ENCODE results near the gene NUP43.
"Not testable (repeated sequence)": the region's sequence is repeated elsewhere in the genome, so short reads cannot be mapped to it uniquely, and the experiment has no call there.

Gene NUP43

DNA sequence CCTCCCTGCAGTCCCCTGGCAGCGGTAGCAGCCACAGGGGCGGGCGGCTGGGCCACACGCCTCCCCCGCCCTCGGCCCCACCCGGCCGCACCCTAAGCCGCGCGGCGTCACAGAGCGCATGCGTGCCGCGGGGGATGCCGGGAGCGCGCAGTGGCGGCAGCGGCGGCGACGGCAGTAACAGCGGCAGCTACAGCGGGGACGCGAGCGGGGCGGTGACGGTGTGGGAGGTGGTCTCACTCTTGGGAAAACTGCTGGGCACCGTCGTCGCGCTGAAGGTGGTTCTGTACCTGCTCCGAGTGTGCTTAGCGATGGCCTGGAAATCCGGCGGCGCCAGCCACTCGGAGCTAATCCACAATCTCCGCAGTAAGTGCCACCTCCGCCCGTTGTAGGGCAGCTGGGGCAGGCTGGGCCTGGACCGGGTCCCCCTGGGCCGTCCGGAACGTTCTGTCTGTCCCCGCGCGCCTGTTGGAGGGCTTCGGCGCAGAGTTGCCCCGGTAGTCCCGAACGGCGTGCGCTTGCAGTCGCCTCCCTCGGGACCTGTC, 3.3 kb upstream of the NUP43 start, which contains the start of gene PCMT1:
Gene PCMT1 (plus strand): TSS at position 148 of the 542 bp plus-strand sequence. CDS start 161 bp downstream, at position 309.
- H3K4me3 ChIP-seq (replicated peaks in 1 of 2; ENCODE audit: low read depth in 2 of 2, low read length in 2 of 2): peak within 1 kb of the TSS; percentile 98 to 99
- peak; percentile 90 to 91 for DNase-seq (ENCODE audit: low read depth in 2 of 2)
- TF ChIP-seq CTCF (IDR thresholded peaks at IDR 0.05; ENCODE audit: low read depth, low read length): no peak

GRCh38 chr6:149749082-149749593, 2.8 kb upstream of the NUP43 start:
- H3K4me3 ChIP-seq (replicated peaks in 1 of 2; ENCODE audit: low read depth in 2 of 2, low read length in 2 of 2): peak overlapping the region; percentile 45 to 98

DNA sequence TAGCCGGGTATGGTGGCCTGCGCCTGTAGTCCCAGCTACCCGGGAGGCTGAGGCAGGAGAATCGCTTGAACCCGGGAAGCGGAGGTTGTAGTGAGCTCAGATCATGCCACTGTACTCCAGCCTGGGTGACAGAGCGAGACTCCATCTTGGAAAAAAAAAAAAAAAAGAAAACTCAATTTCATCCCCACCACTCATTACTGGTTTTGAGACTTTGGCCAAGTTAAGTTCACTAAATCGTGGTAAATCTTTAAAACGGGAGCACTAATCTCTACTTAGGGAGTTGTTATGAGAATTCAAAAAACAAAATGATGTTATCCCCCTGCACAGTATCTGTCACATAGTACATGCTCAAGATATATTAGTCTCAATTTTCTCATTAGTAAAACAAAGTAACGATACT, 1.1 kb downstream of the NUP43 start:
- not testable (repeated sequence) for DNase-seq (ENCODE audit: low read depth in 2 of 2)
- peak overlapping the region; percentile 80 to 90 for H3K4me3 ChIP-seq (replicated peaks in 1 of 2; ENCODE audit: low read depth in 2 of 2, low read length in 2 of 2)

More at GRCh38 chr6:149749082-149749593, 2.8 kb upstream of the NUP43 start:
- DNase-seq (ENCODE audit: low read depth in 2 of 2): not testable (repeated sequence)

DNA sequence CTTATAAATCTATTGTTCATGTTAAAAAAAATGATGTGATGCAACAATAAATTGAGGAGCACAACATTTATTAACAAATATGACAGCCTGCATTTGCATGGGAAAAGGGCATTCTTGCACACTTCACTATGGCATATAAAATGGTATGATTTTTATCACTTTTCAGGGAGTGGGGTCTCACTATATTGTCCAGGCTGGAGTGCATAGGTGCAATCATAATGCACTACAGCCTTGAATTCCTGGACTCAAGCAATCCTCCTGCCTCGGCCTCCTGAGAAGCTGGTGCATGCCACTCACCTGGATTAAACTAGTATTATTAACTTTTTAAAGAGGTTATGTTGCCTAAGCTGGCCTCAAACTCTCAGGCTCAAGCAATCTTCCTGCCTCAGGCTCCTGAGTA, 11.4 kb downstream of the NUP43 start:
- DNase-seq (ENCODE audit: low read depth in 2 of 2): no peak
- no peak overlapping the region for H3K4me3 ChIP-seq (replicated peaks in 1 of 2; ENCODE audit: low read depth in 2 of 2, low read length in 2 of 2)
- TF ChIP-seq CTCF (IDR thresholded peaks at IDR 0.05; ENCODE audit: low read depth, low read length): no peak

DNA sequence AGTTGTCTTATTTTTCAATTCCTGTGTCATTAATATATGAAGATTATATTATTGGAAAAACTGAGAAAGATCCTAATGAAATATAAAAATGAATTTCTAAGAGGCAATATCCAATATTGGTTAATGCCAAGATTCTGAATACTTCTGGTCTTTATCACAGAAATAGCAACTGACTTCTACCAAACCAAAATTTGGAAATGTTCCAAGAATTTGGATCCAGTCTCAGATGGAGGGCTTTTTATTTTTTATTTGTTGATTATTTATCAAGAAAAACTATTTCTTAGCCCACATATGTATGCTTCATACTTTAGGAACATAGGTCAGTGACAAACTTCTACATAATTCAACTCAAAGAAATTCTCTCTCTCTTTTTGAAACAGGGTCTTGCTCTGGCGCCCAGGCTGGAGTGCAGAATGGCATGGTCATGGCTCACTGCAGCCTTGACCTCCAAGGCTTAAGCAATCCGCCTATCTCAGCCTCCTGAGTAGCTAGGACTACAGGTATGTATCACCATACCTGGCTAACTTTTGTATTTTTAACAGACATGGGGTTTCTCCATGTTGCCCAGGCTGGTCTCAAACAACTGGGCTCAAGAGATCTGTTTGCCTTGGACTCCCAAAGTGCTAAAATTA, 13.1 kb downstream of the NUP43 start:
- DNase-seq (ENCODE audit: low read depth in 2 of 2): no peak
- H3K4me3 ChIP-seq (replicated peaks in 1 of 2; ENCODE audit: low read depth in 2 of 2, low read length in 2 of 2): no peak overlapping the region
- no peak for TF ChIP-seq CTCF (IDR thresholded peaks at IDR 0.05; ENCODE audit: low read depth, low read length)

DNA sequence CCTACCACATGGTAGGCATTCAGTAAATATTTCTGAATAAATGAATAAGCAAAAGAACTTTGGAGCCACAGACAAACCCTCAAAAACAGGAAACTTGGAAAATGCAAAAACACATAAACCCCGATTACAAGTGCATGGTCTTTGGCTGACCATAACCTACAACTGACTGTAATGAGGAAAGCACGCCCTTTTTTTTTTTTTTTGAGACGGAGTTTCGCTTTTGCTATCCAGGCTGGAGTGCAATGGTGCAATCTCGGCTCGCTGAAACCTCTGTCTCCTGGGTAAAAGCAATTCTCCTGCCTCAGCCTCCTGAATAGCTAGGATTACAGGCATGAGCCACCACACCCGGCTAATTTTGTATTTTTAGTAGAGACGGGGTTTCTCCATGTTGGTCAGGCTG, 16.5 kb downstream of the NUP43 start:
- TF ChIP-seq CTCF (IDR thresholded peaks at IDR 0.05; ENCODE audit: low read depth, low read length): no peak
- no peak for DNase-seq (ENCODE audit: low read depth in 2 of 2)
- H3K4me3 ChIP-seq (replicated peaks in 1 of 2; ENCODE audit: low read depth in 2 of 2, low read length in 2 of 2): no peak overlapping the region

- DNase-seq (ENCODE audit: low read depth in 2 of 2): no peak
- TF ChIP-seq CTCF (IDR thresholded peaks at IDR 0.05; ENCODE audit: low read depth, low read length): no peak
- H3K4me3 ChIP-seq (replicated peaks in 1 of 2; ENCODE audit: low read depth in 2 of 2, low read length in 2 of 2): no peak overlapping the region
Measured at GRCh38 chr6:149728499-149729234, 17.7 kb downstream of the NUP43 start.

All from cardiac fibroblast (primary cell).